NCI-H82 treated with DMSO at 0.1 percent for 48 hours (cell line): ENCODE measurements around the gene PTPRF.
"Not testable (repeated sequence)": the region's sequence is repeated elsewhere in the genome, so short reads cannot be mapped to it uniquely, and the experiment has no call there.

Experiments
- DNase-seq: peaks from one replicate; lab custom pipeline; 2025; ENCODE audit not compliant: unreplicated experiment; lab: John Stamatoyannopoulos, UW

Gene PTPRF

GRCh38 chr1:43622471-43622870, 91.8 kb downstream of the PTPRF start:
- no peak for DNase-seq

- no peak for DNase-seq
Measured at GRCh38 chr1:43622901-43623780, 92.5 kb downstream of the PTPRF start.

- DNase-seq = no peak
Measured at GRCh38 chr1:43625063-43625780, 94.5 kb downstream of the PTPRF start.

GRCh38 chr1:43632135-43632670, 101.5 kb downstream of the PTPRF start:
- DNase-seq = no peak

- no peak for DNase-seq
Measured at GRCh38 chr1:43634721-43635120, 104.0 kb downstream of the PTPRF start.

GRCh38 chr1:43636006-43636641, 105.4 kb downstream of the PTPRF start:
- DNase-seq = no peak

- no peak for DNase-seq
Measured at GRCh38 chr1:43637267-43637666, 106.6 kb downstream of the PTPRF start.

GRCh38 chr1:43638381-43638780, 107.7 kb downstream of the PTPRF start:
- DNase-seq = not testable (repeated sequence)

GRCh38 chr1:43639976-43640794, 109.5 kb downstream of the PTPRF start:
- DNase-seq = no peak

- DNase-seq = no peak
Measured at GRCh38 chr1:43644558-43644957, 113.9 kb downstream of the PTPRF start.

GRCh38 chr1:43645461-43645860, 114.8 kb downstream of the PTPRF start:
- DNase-seq = no peak

GRCh38 chr1:43647331-43647730, 116.6 kb downstream of the PTPRF start:
- DNase-seq = not testable (repeated sequence)

GRCh38 chr1:43648221-43648847, 117.7 kb downstream of the PTPRF start:
- DNase-seq = no peak

- DNase-seq = no peak
Measured at GRCh38 chr1:43648876-43649477, 118.3 kb downstream of the PTPRF start.

GRCh38 chr1:43650310-43651085, 119.8 kb downstream of the PTPRF start:
- peak; percentile 94 for DNase-seq

GRCh38 chr1:43651188-43651587, 120.5 kb downstream of the PTPRF start:
- DNase-seq = no peak

- no peak for DNase-seq
Measured at GRCh38 chr1:43651902-43652301, 121.2 kb downstream of the PTPRF start.

- no peak for DNase-seq
Measured at GRCh38 chr1:43653339-43653738, 122.7 kb downstream of the PTPRF start.

GRCh38 chr1:43653893-43654292, 123.2 kb downstream of the PTPRF start:
- DNase-seq = no peak
